ENCODE results near the gene C1orf159. TPM values are rescaled to one million over a fixed set of nuclear protein-coding genes. Genes with fewer than 3 reads are reported as not detected.

Gene C1orf159
- total and polyA plus RNA-seq, 4 donors, result 9.5 to 19.2 (median 13.3) TPM

DNA sequence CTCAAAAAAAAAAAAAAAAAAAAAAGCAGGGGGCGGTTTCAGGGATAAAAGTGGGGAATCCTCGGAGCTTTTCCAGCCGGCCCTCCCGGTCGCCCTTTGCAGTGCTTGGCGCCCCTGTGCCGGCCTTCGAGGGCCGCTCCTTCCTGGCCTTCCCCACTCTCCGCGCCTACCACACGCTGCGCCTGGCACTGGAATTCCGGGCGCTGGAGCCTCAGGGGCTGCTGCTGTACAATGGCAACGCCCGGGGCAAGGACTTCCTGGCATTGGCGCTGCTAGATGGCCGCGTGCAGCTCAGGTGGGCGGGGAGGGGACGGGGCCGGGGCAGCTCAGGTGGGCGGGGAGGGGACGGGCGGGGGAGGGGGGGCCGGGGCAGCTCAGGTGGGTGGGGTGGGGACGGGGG, 67.1 kb downstream of the C1orf159 start:
- no peak for ATAC-seq (ENCODE audit: insufficient read depth, low FRiP score)

GRCh38 chr1:1047963-1048362, 67.9 kb downstream of the C1orf159 start:
- Histone ChIP-seq H3K4me3 (no peak overlapping the region), H3K27ac (ENCODE audit: low read depth in 1 of 2, low read length in 1 of 2) (no peak overlapping the region), H3K4me1 (ENCODE audit: control insufficient read depth in 5 of 5, insufficient read depth in 5 of 5, low read length in 5 of 5) (no peaks in the 10 kb centered on the region), H3K9ac (ENCODE audit: insufficient read depth in 1 of 2, low read length in 2 of 2) (no peak overlapping the region), H3K9me3 (ENCODE audit: control insufficient read depth in 4 of 4, insufficient read depth in 3 of 4, low read length in 3 of 4) (no peaks in the 10 kb centered on the region), H3K27me3 (ENCODE audit: control insufficient read depth in 3 of 3, insufficient read depth in 3 of 3, low read length in 2 of 3) (no peaks in the 10 kb centered on the region), H3K36me3 (ENCODE audit: control insufficient read depth in 4 of 4, insufficient read depth in 4 of 4, low read length in 4 of 4) (peaks cover 0 to 71% (median 12%) of the 10 kb centered on the region in 4 donors)
- no peak for DNase-seq
- WGBS, 2 donors, result 91 to 92% methylated on average over 25 of the region's 25 CpGs
- no peak for TF ChIP-seq CTCF (IDR thresholded peaks at IDR 0.05; ENCODE audit: control extremely low read depth, extremely low read depth)
- ATAC-seq (ENCODE audit: insufficient read depth, low FRiP score), result no peak

More for the DNA sequence above, 67.1 kb downstream of the C1orf159 start:
- no peak for DNase-seq
- TF ChIP-seq CTCF (IDR thresholded peaks at IDR 0.05; ENCODE audit: control extremely low read depth, extremely low read depth), result no peak
- Histone ChIP-seq H3K27me3 (ENCODE audit: control insufficient read depth in 3 of 3, insufficient read depth in 3 of 3, low read length in 2 of 3) (no peaks in the 10 kb centered on the region), H3K4me3 (no peak overlapping the region), H3K36me3 (ENCODE audit: control insufficient read depth in 4 of 4, insufficient read depth in 4 of 4, low read length in 4 of 4) (peaks cover 0 to 73% (median 12%) of the 10 kb centered on the region in 4 donors), H3K27ac (ENCODE audit: low read depth in 1 of 2, low read length in 1 of 2) (no peak overlapping the region), H3K4me1 (ENCODE audit: control insufficient read depth in 5 of 5, insufficient read depth in 5 of 5, low read length in 5 of 5) (no peaks in the 10 kb centered on the region), H3K9me3 (ENCODE audit: control insufficient read depth in 4 of 4, insufficient read depth in 3 of 4, low read length in 3 of 4) (no peaks in the 10 kb centered on the region), H3K9ac (ENCODE audit: insufficient read depth in 1 of 2, low read length in 2 of 2) (no peak overlapping the region)
- 90 to 93% methylated on average over 21 to 25 of the region's 28 CpGs for WGBS, 2 donors

- no peaks in the 10 kb centered on the region for H3K9me3 ChIP-seq (ENCODE audit: control insufficient read depth in 4 of 4, insufficient read depth in 3 of 4, low read length in 3 of 4)
Observed at GRCh38 chr1:1047407-1047806, 68.5 kb downstream of the C1orf159 start.

More at GRCh38 chr1:1047407-1047806, 68.5 kb downstream of the C1orf159 start:
- H3K27me3 ChIP-seq (ENCODE audit: control insufficient read depth in 3 of 3, insufficient read depth in 3 of 3, low read length in 2 of 3), result no peaks in the 10 kb centered on the region
- no peak overlapping the region for H3K4me3 ChIP-seq
- no peaks in the 10 kb centered on the region for H3K4me1 ChIP-seq (ENCODE audit: control insufficient read depth in 5 of 5, insufficient read depth in 5 of 5, low read length in 5 of 5)
- WGBS, 2 donors, result 92 to 97% methylated on average over 16 to 19 of the region's 19 CpGs
- TF ChIP-seq CTCF (IDR thresholded peaks at IDR 0.05; ENCODE audit: control extremely low read depth, extremely low read depth), result no peak
- ATAC-seq (ENCODE audit: insufficient read depth, low FRiP score) (no peak), DNase-seq (no peak)
- H3K36me3 ChIP-seq (ENCODE audit: control insufficient read depth in 4 of 4, insufficient read depth in 4 of 4, low read length in 4 of 4), result peaks cover 0 to 73% (median 11%) of the 10 kb centered on the region in 4 donors
- H3K9ac ChIP-seq (ENCODE audit: insufficient read depth in 1 of 2, low read length in 2 of 2), result no peak overlapping the region
- no peak overlapping the region for H3K27ac ChIP-seq (ENCODE audit: low read depth in 1 of 2, low read length in 1 of 2)
